ENCODE results near the gene PIGZ. TPM values are rescaled to one million over a fixed set of nuclear protein-coding genes. Genes with fewer than 3 reads are reported as not detected.

PIGZ gene
- polyA plus RNA-seq, 3 donors from 2014 or later, result 1.6 to 2.9 (median 2.3) TPM

DNA sequence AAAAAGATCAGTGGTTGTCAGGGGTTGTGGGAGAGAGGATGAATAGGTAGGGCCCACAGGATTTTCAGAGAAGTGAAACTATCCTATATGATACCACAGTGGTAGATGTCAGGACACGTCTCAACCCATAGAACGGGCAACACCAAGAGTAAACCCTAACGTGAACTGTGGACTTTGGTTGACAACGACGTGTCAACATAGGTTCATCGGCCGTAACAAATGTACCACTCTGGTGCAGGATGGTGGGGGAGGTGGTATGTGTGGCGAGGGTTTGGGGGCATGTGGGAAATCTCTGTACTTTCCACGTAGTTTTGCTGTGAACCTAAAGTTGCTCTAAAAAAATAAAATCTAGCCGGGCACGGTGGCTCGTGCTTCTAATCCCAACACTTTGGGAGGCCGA, 13.0 kb upstream of the PIGZ start:
- H3K4me3 Mint-ChIP-seq, result no peak overlapping the region

DNA sequence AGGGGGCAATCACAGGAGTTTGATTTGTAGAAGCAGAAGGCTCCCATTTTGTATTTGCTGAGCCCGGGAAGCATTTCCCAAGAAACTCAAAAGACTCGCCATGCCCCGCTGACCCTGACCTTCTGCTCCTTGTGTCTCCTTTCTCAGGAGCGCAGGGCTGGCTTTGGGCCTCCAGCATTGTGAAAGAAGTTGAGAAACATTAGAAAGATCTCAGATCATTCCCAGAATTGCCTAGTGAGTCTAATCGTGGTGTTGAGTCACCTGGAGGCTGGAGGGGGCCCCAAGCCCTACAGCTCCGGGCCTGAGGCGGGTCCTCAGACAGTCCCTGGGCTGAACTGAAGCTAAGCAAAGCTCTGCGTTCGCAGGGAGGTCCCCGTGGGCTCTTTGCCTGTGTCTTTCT, 10.9 kb upstream of the PIGZ start:
- Mint-ChIP-seq H3K9me3 (peaks cover 0 to 8% (median 6%) of the 10 kb centered on the region in 6 donors), H3K4me3 (no peak overlapping the region), H3K27me3 (ENCODE audit: low read depth in 3 of 3) (peaks cover 0 to 5% (median 5%) of the 10 kb centered on the region in 3 donors)

More for the DNA sequence above, 13.0 kb upstream of the PIGZ start:
- Mint-ChIP-seq H3K9me3 (peaks cover 0 to 8% (median 6%) of the 10 kb centered on the region in 6 donors), H3K27me3 (ENCODE audit: low read depth in 3 of 3) (peaks cover 2 to 7% (median 3%) of the 10 kb centered on the region in 3 donors), H3K36me3 (peaks cover 0 to 9% (median 5%) of the 10 kb centered on the region in 3 donors), H3K27ac (no peak overlapping the region), H3K4me1 (peaks cover 5 to 6% of the 10 kb centered on the region in 2 donors)
- no peak for DNase-seq

DNA sequence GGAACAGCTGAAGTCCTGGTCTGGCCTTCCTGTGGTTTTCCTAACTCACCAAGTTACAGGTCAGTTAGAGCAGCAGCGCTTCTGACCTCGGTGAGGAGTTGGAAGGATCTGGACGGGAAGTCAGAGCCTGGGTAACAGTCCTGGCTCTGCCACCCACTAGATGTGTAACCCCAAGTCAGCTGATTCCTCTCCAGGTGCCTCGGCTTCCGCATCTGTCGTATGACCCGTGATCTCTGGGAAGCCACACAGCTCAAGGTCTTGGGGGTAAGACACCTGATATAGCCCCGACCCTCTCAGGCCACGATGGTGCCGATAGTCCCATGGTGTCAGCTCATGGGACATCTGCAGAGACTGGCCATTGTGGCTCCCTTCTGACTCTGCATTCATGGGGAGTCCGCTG, 8.3 kb upstream of the PIGZ start:
- H3K36me3 Mint-ChIP-seq, result peaks cover 0 to 4% (median 0%) of the 10 kb centered on the region in 3 donors
- H3K9me3 Mint-ChIP-seq, result no peaks in the 10 kb centered on the region
- no peak for DNase-seq
- peaks cover 0 to 4% (median 4%) of the 10 kb centered on the region in 3 donors for H3K27me3 Mint-ChIP-seq (ENCODE audit: low read depth in 3 of 3)
- H3K27ac Mint-ChIP-seq, result no peak overlapping the region
- H3K4me1 Mint-ChIP-seq, result peaks cover 5 to 6% of the 10 kb centered on the region in 2 donors
- H3K4me3 Mint-ChIP-seq, result no peak overlapping the region

More for the DNA sequence above, 10.9 kb upstream of the PIGZ start:
- H3K36me3 Mint-ChIP-seq, result peaks cover 0 to 9% (median 5%) of the 10 kb centered on the region in 3 donors
- DNase-seq, result no peak
- H3K27ac Mint-ChIP-seq, result no peak overlapping the region
- H3K4me1 Mint-ChIP-seq, result peaks cover 5 to 6% of the 10 kb centered on the region in 2 donors

DNA sequence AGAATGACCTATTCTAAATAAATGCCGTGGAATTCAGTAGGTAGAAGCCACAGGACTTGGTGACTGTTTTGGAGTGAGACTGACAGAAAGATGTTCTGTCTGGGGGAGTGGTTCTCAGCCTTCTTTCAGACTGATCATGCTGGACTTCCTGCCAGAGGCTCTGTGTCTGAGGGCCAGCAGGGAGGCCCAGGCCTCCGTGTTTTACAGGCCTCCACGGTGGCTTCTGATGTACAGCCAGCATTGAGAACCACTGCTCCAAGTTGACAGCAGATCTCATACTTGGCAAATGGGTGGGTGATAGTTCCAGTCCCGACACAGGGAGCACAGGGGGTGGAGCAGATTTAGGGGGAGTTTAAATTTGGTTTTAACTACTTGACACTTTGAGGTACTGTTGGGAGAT, 6.7 kb upstream of the PIGZ start:
- H3K36me3 Mint-ChIP-seq, result no peaks in the 10 kb centered on the region
- no peak for DNase-seq
- H3K9me3 Mint-ChIP-seq, result no peaks in the 10 kb centered on the region
- H3K27ac Mint-ChIP-seq, result no peak overlapping the region
- H3K4me3 Mint-ChIP-seq, result no peak overlapping the region
- peaks cover 1 to 8% (median 4%) of the 10 kb centered on the region in 3 donors for H3K27me3 Mint-ChIP-seq (ENCODE audit: low read depth in 3 of 3)
- H3K4me1 Mint-ChIP-seq, result peaks cover 6 to 10% of the 10 kb centered on the region in 2 donors

DNA sequence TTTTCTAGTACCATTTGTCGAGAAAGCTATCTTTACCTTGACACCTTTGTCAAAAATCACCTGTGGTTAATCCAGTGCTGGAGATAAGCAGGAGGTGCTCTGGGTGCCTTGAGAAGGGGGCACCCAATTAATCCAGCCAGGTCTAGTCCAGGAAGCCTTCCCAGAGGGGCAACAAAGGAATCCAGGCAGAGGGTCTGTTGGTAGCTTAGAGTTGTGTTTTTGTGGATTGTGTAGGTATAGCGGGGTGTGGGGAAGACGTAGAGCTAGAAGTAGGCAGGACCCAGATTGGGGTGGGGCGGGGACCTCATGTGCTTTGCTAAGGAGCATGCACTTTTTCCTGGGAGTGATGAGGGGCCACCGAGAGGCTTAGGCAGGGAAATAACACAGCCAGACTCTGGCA, 6.0 kb upstream of the PIGZ start:
- Mint-ChIP-seq H3K9me3 (no peaks in the 10 kb centered on the region), H3K4me3 (no peak overlapping the region), H3K27ac (no peak overlapping the region), H3K36me3 (no peaks in the 10 kb centered on the region), H3K4me1 (peaks cover 6 to 12% of the 10 kb centered on the region in 2 donors), H3K27me3 (ENCODE audit: low read depth in 3 of 3) (peaks cover 2 to 9% (median 4%) of the 10 kb centered on the region in 3 donors)
- no peak for DNase-seq

DNA sequence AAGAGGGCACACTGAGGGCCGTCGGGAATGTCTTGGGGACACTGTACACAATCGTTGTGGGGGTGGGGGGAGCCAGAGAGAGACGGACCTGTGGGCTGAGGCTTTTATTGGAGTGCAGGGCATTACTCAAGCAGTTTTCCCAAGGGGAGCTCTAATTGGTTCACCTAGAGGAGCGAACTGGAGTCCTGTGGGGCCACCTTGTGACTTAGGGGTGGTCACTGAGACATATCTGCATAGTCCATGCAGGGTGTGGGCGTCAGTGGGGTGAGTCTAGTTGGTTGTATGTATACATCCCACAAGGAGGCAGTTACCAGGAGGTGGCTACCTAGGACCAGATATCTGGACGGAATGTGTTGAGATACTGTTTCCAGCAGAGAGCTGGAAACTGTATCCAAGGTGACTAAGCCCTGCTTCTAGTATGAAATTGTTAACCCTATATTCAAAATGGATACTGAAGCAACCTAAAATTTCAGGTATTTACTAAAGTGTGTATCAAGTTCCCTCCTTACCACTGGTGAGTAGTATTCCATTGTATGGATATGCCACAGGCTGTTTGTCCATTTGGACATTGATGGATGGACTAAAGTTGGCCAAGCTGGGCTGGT, 2.6 kb upstream of the PIGZ start:
- Mint-ChIP-seq H3K36me3 (no peaks in the 10 kb centered on the region), H3K4me1 (peaks cover 10 to 17% of the 10 kb centered on the region in 2 donors), H3K27me3 (ENCODE audit: low read depth in 3 of 3) (peaks cover 2 to 7% (median 4%) of the 10 kb centered on the region in 3 donors), H3K9me3 (no peaks in the 10 kb centered on the region), H3K4me3 (peak overlapping the region in 3 of 5 donors; percentile 78 to 84 (median 82)), H3K27ac (no peak overlapping the region)
- no peak for DNase-seq

DNA sequence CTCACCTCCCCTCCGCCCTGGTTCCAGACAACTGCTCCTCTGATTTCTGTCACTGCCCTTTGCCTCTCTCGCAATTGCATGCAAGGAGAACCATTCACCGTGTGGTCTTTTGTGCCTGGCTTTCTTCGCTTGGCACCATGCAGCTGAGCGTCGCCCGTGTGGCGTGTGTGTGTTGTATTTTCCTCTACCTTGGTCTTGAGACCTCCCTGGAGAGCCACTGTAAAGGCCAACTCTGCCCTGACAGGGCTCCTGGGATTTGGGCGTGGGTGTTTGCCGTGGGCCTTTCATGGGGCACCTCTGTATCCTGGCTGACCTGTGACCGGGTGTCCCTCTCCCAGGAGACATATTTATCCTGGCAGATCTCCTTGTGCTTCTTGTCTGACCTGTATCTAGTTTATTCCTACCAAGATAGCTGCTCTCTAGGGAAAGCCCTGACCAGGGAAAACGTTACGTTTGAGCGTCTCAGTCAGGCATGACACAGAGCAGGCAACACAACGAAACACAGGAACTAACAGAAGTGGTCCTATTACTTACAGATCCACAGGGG, 2.0 kb upstream of the PIGZ start:
- Mint-ChIP-seq H3K9me3 (no peaks in the 10 kb centered on the region), H3K27me3 (ENCODE audit: low read depth in 3 of 3) (peaks cover 2 to 7% (median 4%) of the 10 kb centered on the region in 3 donors), H3K4me3 (peak overlapping the region; percentile 72 to 84 (median 78)), H3K4me1 (peaks cover 10 to 17% of the 10 kb centered on the region in 2 donors), H3K27ac (peak overlapping the region in 2 of 6 donors; percentile 75 to 78), H3K36me3 (no peaks in the 10 kb centered on the region)
- no peak for DNase-seq

DNA sequence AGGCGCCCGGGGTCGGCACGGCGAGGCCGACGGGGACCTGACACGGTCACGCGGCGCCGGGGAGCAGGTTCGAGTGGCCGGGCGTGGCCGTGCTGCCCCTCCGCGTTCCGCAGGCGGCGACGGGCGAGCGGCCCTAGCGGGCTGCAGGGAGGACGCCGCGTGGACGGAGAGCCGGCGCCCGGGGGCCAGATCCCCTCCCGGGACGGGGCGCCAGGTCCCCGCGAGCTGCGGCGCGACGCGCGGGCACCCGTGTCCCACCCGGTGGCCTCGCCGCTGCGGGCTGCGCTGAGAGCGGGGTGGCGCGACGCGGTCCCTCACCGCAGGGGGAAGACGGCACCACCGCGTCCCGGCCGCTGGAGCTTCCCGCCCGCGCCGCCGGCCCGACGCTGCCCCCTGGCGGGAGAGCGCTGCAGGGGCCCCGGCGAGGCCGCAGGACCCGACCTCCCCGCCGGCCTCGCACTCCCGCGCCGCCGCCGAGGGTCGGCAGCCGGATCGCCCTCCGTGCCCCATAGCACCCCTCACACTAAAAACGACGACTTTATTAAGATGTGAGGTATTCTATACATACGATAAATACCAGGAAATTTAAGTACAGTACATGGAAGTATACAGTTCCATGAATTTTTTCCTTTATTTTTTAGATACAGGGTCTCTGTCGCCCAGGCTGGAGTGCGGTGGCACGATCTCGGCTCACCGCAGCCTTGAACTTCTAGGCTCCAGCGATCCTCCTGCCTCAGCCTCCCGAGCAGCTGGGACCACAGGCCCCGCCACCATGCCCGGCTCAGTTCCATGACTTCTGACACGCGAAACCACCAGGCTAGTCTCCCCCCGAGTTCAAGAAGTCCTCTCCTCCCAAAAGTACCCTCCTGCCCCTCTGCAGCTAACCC, 1.3 kb upstream of the PIGZ start:
- Mint-ChIP-seq H3K9me3 (no peaks in the 10 kb centered on the region), H3K4me1 (peaks cover 10 to 17% of the 10 kb centered on the region in 2 donors), H3K4me3 (peak overlapping the region; percentile 72 to 84 (median 78)), H3K27ac (peak overlapping the region in 2 of 6 donors; percentile 75 to 78), H3K36me3 (no peaks in the 10 kb centered on the region), H3K27me3 (ENCODE audit: low read depth in 3 of 3) (peaks cover 0 to 7% (median 2%) of the 10 kb centered on the region in 3 donors)
- DNase-seq, result peak; percentile 68 to 72 (median 71)

DNA sequence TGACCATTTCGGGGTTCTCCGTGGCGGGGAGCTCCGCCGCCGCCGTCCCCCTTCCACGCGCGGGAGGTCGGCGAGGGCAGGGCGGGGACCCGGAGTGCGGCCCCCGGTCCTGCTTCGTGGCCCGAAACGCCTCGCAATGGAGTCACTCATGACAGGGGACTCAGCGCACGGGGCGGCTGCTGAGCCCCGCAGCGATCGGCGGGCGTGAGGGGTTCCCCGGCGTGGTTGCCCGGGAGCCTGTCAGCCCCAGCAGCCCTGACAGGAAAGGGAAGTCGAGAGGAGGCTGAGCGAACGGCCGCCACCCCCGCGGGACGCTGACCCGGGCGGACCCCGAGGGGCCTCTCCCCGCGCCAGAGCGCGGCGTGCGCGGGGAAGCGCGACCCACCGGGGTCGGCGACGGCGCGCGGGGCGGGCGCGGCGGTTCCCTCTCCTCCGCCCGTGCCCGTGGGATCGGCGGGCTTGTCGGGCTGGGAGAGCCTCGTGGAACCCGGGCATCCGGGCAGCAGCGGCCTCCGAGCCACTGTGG, 564 bp upstream of the PIGZ start:
- Mint-ChIP-seq H3K27ac (peak overlapping the region in 1 of 6 donors; percentile 24), H3K4me1 (peaks cover 10 to 17% of the 10 kb centered on the region in 2 donors), H3K36me3 (no peaks in the 10 kb centered on the region), H3K4me3 (peak overlapping the region; percentile 55 to 83 (median 71)), H3K27me3 (ENCODE audit: low read depth in 3 of 3) (peaks cover 0 to 7% (median 2%) of the 10 kb centered on the region in 3 donors), H3K9me3 (no peaks in the 10 kb centered on the region)
- peak; percentile 43 to 46 (median 46) for DNase-seq

DNA sequence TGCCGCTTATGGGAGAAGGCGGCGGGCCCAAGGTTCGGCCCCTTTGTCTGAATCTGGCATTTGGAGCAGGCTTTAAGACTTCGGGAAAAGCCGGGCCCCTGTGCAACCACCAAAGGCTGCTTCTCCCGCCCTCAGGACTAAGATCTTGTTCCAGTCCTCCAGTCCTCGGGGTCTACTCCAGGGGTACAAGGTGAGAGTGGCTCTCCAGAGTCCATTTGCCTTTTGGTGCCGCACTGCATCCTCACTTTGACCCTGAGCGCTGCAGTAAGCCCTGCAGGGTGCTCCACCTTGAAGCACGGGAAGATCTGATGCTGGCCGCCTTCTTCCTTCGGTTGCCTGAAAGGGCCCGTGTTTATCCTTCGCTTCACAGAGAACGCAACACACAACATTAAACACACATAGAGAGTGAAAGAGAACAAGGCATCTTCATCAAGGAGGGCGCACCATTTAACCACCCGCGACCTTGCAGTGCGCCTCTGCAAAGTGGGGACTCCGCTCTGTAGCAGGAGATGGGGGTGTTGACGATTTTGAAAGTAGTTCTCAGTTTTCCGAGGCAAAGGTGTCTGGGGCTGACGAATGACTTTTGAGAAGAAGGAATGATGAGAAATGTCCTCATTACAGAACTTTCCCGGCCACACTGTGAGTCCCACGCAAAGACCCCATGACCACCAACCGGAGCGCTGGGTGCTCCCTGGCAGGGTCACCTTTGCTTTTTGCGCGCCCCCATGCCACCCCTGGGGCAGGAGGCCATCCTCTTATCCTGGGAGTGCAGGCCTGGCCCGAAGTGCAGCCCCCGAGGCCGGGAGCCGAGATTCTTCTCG, 1.0 kb downstream of the PIGZ start:
- no peak overlapping the region for H3K27ac Mint-ChIP-seq
- peaks cover 0 to 7% (median 2%) of the 10 kb centered on the region in 3 donors for H3K27me3 Mint-ChIP-seq (ENCODE audit: low read depth in 3 of 3)
- H3K4me1 Mint-ChIP-seq, result peaks cover 10 to 17% of the 10 kb centered on the region in 2 donors
- no peaks in the 10 kb centered on the region for H3K36me3 Mint-ChIP-seq
- H3K9me3 Mint-ChIP-seq, result no peaks in the 10 kb centered on the region
- peak overlapping the region; percentile 74 to 82 (median 79) for H3K4me3 Mint-ChIP-seq
- DNase-seq, result no peak

DNA sequence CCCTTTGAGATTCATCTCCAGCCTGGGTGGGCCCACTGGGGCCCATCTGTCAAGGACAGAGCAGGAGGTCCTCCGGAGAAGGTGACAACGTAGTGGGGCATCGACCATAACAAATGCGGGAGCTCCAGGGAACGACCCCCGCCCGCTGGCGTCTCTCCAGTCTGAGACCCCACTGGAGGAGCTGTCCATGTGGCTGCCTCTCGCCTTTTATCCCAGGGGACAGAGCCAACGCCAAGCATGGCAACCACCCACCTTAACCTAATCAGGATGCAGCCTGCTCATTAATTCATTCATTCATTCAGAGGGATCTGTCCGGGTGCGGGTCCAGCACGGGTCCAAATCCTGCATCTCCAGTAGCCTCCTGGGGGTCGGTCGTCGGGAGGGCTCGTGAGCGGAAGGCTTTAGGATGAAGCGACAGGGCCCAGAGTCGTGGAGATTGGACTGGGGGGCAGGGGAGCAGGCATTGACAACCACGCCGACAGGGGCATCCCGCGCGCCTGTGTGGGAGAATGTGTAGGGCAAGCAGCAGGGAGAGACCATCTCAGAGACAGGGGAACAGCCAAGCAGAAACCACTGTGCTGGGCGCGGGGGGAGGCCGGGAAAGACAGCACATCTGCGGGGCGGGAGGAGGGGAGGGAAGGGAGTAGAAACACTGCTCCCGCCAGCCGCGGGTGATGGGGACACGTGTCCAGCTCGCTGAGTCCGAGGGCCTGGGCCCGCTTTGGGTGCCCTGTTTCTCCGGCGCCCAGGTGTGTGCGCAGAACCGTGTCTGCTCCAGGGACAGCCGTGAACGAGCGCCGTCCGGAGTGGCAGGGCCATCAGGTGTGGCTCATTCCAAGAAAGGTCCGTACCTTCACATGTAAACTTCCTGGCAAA, 1.9 kb downstream of the PIGZ start:
- Mint-ChIP-seq H3K27me3 (ENCODE audit: low read depth in 3 of 3) (peaks cover 0 to 7% (median 2%) of the 10 kb centered on the region in 3 donors), H3K4me3 (peak overlapping the region in 4 of 5 donors; percentile 14 to 82 (median 56)), H3K4me1 (peaks cover 10 to 17% of the 10 kb centered on the region in 2 donors), H3K9me3 (no peaks in the 10 kb centered on the region), H3K36me3 (no peaks in the 10 kb centered on the region), H3K27ac (no peak overlapping the region)
- DNase-seq, result no peak

DNA sequence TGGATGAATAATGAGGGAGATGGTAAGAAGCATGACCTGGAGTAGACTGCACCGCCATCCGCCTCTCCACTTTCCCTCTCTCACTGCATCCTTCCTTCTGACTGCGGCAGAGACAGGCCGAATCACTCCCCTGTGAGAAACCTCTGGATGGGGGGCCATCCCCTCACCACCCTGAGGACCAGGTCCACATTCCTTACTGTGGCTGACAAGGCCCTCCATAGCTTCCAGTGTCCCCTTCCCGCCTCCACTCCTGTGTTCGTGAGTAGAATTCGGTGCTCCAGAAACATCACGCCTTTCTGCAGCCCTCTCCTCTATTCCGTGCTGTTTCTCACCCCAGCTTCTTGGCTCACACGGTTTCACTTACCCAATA, 2.8 kb downstream of the PIGZ start:
- peaks cover 10 to 16% of the 10 kb centered on the region in 2 donors for H3K4me1 Mint-ChIP-seq
- H3K4me3 Mint-ChIP-seq, result no peak overlapping the region
- H3K36me3 Mint-ChIP-seq, result no peaks in the 10 kb centered on the region
- H3K9me3 Mint-ChIP-seq, result no peaks in the 10 kb centered on the region
- DNase-seq, result no peak
- no peak overlapping the region for H3K27ac Mint-ChIP-seq
- peaks cover 1 to 5% (median 2%) of the 10 kb centered on the region in 3 donors for H3K27me3 Mint-ChIP-seq (ENCODE audit: low read depth in 3 of 3)
